GM19035 (cell line): ENCODE data around the gene OST4.

Experiments used
- ATAC-seq: cut with Tn5 transposase; IDR thresholded peaks from one replicate; pipeline ENCODE4 v1.9.1; 2021; ENCODE audit not compliant: unreplicated experiment

OST4 gene

DNA sequence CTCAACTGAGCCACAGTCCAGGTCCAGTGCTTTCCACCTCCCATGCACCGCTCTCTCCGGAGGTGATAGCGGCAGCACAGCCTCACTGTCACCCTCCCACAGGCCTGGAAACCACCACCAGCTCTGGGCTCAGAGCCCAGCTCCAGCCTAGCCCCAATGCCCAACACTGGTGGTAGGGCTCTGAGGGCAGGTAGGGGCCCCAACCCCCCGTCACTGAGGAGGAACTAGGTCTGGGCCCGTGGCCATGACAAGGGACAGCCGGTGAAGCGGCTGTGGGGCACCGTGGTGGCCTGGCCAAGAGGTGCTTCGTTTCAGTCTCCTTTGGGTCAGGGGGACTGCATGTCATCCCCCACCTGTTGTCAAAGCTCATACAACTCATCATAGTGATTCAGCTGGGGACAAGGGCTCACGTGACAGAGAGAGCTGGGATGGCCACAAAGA is 44.2 kb downstream of the OST4 start:
- ATAC-seq: no peak

DNA sequence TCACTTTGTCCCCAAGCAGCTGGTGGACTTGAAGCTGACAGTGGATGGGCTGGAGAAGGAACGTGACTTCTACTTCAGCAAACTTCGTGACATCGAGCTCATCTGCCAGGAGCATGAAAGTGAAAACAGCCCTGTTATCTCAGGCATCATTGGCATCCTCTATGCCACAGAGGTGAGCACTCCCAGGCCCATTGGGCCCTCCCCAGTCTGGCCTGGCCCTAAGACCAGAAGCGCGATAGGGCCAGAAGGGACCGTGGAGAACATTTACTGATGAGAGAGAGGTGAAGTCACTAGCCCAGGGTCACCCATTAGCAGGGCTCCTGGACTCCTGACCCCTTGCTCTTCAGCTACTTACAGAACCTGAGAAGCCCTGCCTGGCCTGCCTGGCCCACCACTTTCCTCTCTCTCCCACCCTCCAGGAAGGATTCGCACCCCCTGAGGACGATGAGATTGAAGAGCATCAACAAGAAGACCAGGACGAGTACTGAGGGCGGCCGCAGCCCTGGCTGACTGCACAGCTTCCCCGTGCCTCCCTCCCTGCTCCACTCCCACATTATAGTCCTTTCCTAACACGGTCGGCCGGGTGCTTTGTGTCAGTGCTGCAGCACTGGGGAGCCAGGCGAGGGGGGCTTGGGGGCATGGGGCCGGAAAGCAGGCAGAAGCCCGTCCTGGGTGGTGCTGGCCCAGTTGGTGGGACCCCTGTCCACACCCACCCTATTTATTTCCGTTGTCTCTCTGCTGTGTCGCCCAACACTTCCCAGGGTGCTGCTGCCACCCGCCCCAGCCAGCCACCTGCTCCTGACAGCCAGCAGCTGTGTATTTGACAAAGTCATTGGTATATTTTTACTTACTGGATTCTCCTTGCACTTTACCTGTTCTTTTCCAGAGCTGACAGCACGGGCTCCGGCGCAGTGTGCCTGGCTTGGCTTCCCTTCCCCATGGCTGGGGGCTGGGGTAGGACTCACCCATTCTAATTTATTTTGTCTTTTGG is 45.3 kb downstream of the OST4 start:
- ATAC-seq: no peak

DNA sequence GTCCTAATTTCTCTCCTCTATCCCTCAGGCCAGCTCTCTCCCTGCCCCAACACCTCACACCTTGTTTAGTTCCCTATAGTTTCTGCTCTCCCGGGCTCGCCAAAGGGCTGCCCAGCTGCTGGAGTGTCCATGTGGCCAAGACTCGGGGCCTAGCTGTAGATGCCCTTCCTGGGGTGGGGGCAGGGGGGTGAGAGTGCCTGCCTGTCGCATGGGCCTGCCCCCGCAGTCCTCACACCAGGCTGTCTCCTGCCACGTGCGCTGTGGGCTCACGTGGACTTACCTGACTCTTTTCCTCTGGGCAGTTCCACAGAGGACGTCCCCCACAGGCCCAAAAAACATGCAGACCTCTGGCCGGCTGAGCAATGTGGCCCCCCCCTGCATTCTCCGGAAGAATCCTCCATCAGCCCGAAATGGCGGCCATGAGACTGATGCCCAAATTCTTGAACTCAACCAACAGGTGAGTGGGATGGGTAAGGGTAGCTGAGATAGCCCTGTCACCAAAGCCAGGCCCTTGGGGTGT is 46.1 kb downstream of the OST4 start:
- ATAC-seq: no peak

DNA sequence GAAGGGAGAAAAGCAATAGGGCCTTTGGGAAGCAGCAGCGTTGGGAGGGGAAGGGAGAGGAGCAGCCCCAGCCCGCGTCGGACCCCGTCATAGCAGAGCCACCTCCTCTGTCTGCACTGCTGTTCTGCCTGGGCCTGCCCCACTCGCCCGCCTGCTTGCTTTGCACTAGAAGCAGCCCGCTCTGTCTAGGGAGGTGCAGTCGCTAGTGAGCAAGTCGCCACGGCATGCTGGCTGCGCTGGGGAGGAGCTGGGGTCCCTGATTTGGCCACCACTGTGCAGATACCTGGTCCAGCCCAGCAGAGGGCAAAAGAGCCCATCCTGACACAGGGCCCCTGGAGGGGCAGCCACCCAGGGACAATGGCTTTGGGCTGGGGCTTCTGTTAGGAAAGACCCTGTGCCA is 46.6 kb downstream of the OST4 start:
- no peak for ATAC-seq

DNA sequence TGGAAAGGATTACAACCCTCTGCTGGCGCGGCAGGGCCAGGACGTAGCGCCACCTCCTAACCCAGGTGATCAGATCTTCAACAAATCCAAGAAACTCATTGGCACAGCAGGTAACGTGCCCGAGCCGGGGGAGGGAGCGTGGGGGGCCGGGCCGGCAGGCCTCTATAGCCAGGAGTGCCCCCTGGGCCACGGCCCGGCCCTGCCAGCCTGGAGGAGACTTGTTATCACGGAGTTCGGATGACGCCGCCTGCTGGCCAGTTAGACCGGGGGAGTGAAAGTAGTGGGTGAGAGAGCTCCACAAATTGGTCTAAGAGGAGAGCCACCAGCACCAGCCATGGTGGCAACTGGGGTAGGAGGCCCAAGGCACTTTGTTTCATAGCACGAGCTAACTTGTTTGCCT is 47.3 kb downstream of the OST4 start:
- ATAC-seq: no peak

DNA sequence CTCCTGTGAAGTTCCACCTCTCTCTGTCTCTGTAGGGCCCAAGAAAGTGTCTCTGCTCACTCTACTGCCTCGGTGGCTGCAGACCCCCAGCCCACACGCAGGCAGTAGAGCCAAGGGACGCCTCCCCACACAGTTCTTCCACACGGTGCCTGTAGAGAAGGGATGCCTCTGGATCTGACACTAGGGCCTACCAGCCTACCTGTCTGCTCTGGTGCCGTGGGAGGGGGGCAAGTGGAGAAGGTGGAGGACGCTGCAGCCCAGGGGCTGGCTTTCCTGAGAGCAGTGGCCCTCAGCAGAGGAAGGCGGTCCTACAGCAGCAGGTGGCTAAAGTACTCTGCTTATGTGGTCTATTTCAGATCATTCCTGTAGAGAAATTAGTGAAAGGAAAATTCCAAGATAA is 47.7 kb downstream of the OST4 start:
- ATAC-seq: no peak

DNA sequence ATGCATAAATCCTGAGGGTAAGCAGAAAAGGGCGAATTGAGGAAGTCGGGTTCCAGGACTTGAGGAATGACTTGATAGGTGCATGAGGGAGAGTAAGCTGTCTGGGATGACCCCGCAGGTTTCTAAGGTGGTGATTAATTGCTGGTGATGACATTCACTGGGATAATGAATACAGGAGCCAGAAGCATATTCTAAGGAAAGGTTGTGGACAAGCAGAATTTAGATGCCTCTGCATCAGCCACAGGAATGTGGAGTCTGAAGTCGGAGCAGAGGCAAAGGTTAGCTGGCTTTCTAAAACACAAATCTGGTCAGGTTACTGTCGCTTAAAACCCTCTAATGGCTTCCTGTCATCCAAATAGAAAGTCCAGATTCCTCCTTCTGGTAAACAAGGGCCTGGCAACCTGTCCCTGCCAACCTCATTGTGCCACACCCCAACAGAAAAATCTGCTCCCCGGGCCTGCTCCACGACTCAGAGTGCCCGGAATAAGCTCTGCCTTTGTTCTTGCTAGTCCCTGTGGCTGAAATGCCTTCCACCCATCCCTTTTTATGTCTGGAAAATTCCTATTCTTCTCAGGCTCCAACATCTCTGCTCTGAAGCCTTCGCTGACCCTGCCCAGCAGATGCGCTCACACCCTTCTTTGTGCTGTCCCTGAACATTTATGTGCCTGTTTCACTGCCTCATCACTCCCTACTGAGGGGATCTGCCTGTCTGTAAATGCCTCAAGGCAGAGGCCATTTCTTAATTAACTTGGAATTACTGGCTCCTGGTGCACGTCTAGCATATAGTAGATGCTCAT is 50.0 kb downstream of the OST4 start:
- ATAC-seq: no peak
